Keratinocyte (primary cell): ENCODE data around the gene PALM3. TPM values are rescaled to one million over a fixed set of nuclear protein-coding genes. Genes with fewer than 3 reads are reported as not detected.

ENCODE experiments used
- DNase-seq: peaks from one replicate; pipeline ENCODE4 v3.0.0-alpha.2; 2011; ENCODE audit warnings: low read depth, missing footprints, low spot score
- FAIRE-seq: peaks from 2 replicates; lab custom pipeline; 2011; peaks lifted over from hg19 to GRCh38; lab: Jason Lieb, UNC
- H2AFZ ChIP-seq: 2 replicates; pipeline ENCODE4 v1.6.0; 2012; ENCODE audit warnings: low read length, control low read depth, inconsistent platforms; ENCODE audit not compliant: control insufficient read depth
- H3K27ac ChIP-seq: 2 replicates; pipeline ENCODE4 v1.5.1; 2011; ENCODE audit warnings: low read length; ENCODE audit not compliant: control insufficient read depth, insufficient read depth
- H3K27me3 ChIP-seq: 3 replicates; pipeline ENCODE4 v1.6.0; 2011; ENCODE audit warnings: low read length; ENCODE audit not compliant: control insufficient read depth, insufficient read depth; ENCODE audit errors: extremely low read depth
- H3K36me3 ChIP-seq, 2 experiments: 2 replicates in 1 of 2; 3 replicates in 1 of 2; pipeline ENCODE4 v1.5.1; 2011; ENCODE audit warnings: low read length in 2 of 2, mild to moderate bottlenecking in 1 of 2; ENCODE audit not compliant: control insufficient read depth in 2 of 2, insufficient read depth in 2 of 2; ENCODE audit errors: extremely low read depth in 1 of 2
- H3K4me1 ChIP-seq: 3 replicates; pipeline ENCODE4 v1.5.1; 2011; ENCODE audit warnings: low read length; ENCODE audit not compliant: control insufficient read depth, insufficient read depth; ENCODE audit errors: extremely low read depth
- H3K4me2 ChIP-seq: 3 replicates; pipeline ENCODE4 v1.6.0; 2011; ENCODE audit warnings: low read depth, low read length; ENCODE audit not compliant: control insufficient read depth, insufficient read depth; ENCODE audit errors: extremely low read depth
- H3K4me3 ChIP-seq, 3 experiments: fragments of 200-600 bp in 1 of 3; sonication (generic) in 1 of 3; 2 replicates in 2 of 3; 3 replicates in 1 of 3; pipeline ENCODE4 v1.5.1; 2011 to 2016; ENCODE audit warnings: low read length in 3 of 3, mild to moderate bottlenecking in 3 of 3, control low read depth in 2 of 3, inconsistent platforms in 1 of 3, low read depth in 1 of 3, mixed read lengths in 1 of 3, mixed run types in 1 of 3, moderate library complexity in 1 of 3; ENCODE audit not compliant: control insufficient read depth in 2 of 3, insufficient read depth in 2 of 3; ENCODE audit errors: extremely low read depth in 1 of 3
- H3K79me2 ChIP-seq: 2 replicates; pipeline ENCODE4 v1.6.0; 2012; ENCODE audit warnings: low read length; ENCODE audit not compliant: control insufficient read depth, insufficient read depth
- H3K9ac ChIP-seq: 3 replicates; pipeline ENCODE4 v1.6.0; 2011; ENCODE audit warnings: low read length; ENCODE audit not compliant: control insufficient read depth, insufficient read depth; ENCODE audit errors: extremely low read depth
- H3K9me1 ChIP-seq: 3 replicates; pipeline ENCODE4 v1.6.0; 2011; ENCODE audit warnings: low read length; ENCODE audit not compliant: control insufficient read depth, insufficient read depth; ENCODE audit errors: extremely low read depth
- H3K9me3 ChIP-seq: 2 replicates; pipeline ENCODE4 v1.5.1; 2012; ENCODE audit warnings: low read depth, low read length; ENCODE audit not compliant: control insufficient read depth
- H4K20me1 ChIP-seq: 3 replicates; pipeline ENCODE4 v1.6.0; 2011; ENCODE audit warnings: low read length; ENCODE audit not compliant: control insufficient read depth, insufficient read depth; ENCODE audit errors: extremely low read depth
- EZH2 ChIP-seq: IDR thresholded peaks from one replicate; pipeline ENCODE4 v1.6.1; 2012; ENCODE audit warnings: inconsistent platforms, mild to moderate bottlenecking, low read length, moderate library complexity
- dilution Hi-C: fragments of 300-500 bp; cut with MboI; formaldehyde crosslinking; loops from one replicate; pipeline ENCODE4 v1.7.0; 2020; ENCODE audit warnings: low sequenced_read_pairs; ENCODE audit not compliant: extremely low pct_ligation_motif_present
- polyA plus RNA-seq, 5 experiments: library from polyadenylated mRNA; depleted of rRNA in 3 of 5; stranded (reverse) in 3 of 5; stranded (forward) in 1 of 5; unstranded in 1 of 5; fragments of >200 nt; gene quantifications; 1 replicate in 1 of 5; 2 replicates in 3 of 5; 3 replicates in 1 of 5; pipeline versions ENCODE4 v1.2.1 to v1.2.3, GENCODE V29; 2011 to 2012; ENCODE audit warnings: missing spikeins in 2 of 5, low read depth in 1 of 5, low replicate concordance in 1 of 5
- TF ChIP-seq, protein P1 (sequence below), 3 experiments: IDR thresholded peaks in 1 of 3; conservative IDR thresholded peaks in 1 of 3; optimal IDR thresholded peaks in 1 of 3; 2 replicates in 2 of 3; 3 replicates in 1 of 3; pipeline versions ENCODE3 to v1.5.1; 2011; ENCODE audit warnings: low read length in 3 of 3, mild to moderate bottlenecking in 3 of 3, moderate library complexity in 2 of 3, control low read depth in 1 of 3, inconsistent platforms in 1 of 3; ENCODE audit not compliant: insufficient read depth in 2 of 3; ENCODE audit errors: extremely low read depth in 1 of 3

The PALM3 gene
- polyA plus RNA-seq, 1 donor (not counting 4 experiments of a cell fraction or from before 2014, with no cell fraction given) = not detected

DNA sequence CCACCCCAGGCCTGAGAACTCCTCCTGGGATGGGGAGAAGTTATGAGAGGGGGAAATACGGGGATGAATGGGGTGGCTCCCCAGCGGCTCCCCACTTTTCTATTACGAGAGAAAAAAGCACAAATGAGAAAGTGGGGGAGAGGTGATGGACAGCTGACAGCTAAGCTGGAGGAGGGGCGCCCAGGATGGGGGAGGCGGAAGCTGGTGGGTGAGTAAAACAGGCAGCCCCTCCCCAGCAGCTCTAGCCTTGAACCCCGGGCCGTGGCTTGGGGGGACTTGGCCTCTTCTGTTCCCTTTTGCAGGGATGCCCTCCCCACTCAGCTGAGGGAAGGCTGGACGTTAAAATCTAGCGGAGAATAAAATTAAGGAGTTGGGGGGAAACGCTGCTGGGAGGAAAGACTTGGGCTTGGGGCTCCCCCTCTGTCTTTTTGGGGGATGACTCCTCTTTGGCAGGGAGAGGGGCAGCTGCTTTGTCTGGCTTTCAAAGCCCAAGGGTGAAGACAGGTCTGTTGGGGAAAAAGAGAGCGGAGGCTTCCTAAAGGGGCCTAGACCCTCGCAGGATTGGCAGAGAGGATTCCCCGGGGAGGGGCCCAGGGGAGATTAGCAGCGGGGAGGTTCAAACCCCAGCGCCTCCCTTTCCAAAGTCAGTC lies 30.1 kb upstream of the PALM3 start:
- dilution Hi-C loops = no loop called here
- peak overlapping the region; percentile 58 to 80 (median 71) for H3K4me3 ChIP-seq
- no peaks in the 10 kb centered on the region for H3K4me1 ChIP-seq
- H3K27ac ChIP-seq = no peak overlapping the region
- no peaks in the 10 kb centered on the region for H4K20me1 ChIP-seq
- H2AFZ ChIP-seq = no peak overlapping the region
- FAIRE-seq (no peak), DNase-seq (no peak)
- no peaks in the 10 kb centered on the region for H3K27me3 ChIP-seq
- no peaks in the 10 kb centered on the region for H3K9me1 ChIP-seq
- peaks cover 5% of the 10 kb centered on the region for H3K9me3 ChIP-seq
- peaks cover 10 to 11% of the 10 kb centered on the region in 2 experiments for H3K36me3 ChIP-seq
- H3K9ac ChIP-seq = peak overlapping the region; percentile 62
- peak overlapping the region; percentile 93 for H3K4me2 ChIP-seq
- TF ChIP-seq, protein P1, sequence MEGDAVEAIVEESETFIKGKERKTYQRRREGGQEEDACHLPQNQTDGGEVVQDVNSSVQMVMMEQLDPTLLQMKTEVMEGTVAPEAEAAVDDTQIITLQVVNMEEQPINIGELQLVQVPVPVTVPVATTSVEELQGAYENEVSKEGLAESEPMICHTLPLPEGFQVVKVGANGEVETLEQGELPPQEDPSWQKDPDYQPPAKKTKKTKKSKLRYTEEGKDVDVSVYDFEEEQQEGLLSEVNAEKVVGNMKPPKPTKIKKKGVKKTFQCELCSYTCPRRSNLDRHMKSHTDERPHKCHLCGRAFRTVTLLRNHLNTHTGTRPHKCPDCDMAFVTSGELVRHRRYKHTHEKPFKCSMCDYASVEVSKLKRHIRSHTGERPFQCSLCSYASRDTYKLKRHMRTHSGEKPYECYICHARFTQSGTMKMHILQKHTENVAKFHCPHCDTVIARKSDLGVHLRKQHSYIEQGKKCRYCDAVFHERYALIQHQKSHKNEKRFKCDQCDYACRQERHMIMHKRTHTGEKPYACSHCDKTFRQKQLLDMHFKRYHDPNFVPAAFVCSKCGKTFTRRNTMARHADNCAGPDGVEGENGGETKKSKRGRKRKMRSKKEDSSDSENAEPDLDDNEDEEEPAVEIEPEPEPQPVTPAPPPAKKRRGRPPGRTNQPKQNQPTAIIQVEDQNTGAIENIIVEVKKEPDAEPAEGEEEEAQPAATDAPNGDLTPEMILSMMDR (optimal IDR thresholded peaks at IDR 0.05 in 1 of 3, IDR thresholded peaks at IDR 0.05 in 1 of 3, conservative IDR thresholded peaks at IDR 0.05 in 1 of 3; ENCODE audit: extremely low read depth in 1 of 3, insufficient read depth in 2 of 3, low read length in 3 of 3) = no peak
- TF ChIP-seq EZH2 = no peak
- no peaks in the 10 kb centered on the region for H3K79me2 ChIP-seq

DNA sequence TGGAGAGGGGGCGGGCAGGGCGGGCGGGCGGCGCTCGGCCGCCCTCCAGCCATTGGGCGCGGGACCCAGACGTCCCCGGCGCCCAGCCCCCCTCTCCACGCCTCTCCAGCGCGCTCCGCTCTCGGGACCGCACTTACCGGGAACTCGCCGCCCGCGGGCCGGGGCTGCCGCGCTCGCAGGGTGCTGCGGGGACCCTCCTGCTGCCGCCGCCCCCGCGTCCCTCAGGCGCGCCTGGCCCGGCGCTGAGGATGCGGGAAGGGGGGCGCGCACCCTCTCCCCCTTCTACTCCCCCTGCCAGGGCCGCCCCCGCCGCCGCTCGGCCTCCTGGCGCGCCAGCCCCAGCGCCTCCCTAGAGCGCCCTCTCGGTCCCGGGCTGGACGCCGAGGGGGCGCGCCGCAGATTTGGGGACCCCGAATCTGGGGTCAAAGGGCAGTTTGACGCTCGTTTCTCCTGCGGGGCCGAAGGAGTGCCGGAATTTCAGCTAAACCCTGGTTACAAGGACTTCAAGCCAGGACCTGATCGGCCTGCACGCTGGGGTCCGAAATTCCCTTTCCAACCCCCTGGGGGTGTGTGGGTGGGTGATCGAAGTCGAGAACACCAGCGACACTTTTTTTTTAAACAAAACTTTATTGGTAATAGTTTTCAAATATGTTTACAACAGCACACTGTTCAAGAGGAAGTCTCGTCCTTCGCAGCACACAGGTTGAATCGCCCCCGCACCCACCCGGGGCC lies 29.4 kb upstream of the PALM3 start:
- TF ChIP-seq, protein P1 (optimal IDR thresholded peaks at IDR 0.05 in 1 of 3, IDR thresholded peaks at IDR 0.05 in 1 of 3, conservative IDR thresholded peaks at IDR 0.05 in 1 of 3; ENCODE audit: extremely low read depth in 1 of 3, insufficient read depth in 2 of 3, low read length in 3 of 3) = peak in 1 of 3 experiments; percentile 15
- no peak for TF ChIP-seq EZH2
- dilution Hi-C loops = no loop called here
- no peaks in the 10 kb centered on the region for H4K20me1 ChIP-seq
- H3K9ac ChIP-seq = peak overlapping the region; percentile 62
- H3K4me1 ChIP-seq = no peaks in the 10 kb centered on the region
- peak overlapping the region; percentile 44 for H2AFZ ChIP-seq
- H3K27me3 ChIP-seq = no peaks in the 10 kb centered on the region
- peaks cover 5% of the 10 kb centered on the region for H3K9me3 ChIP-seq
- H3K4me3 ChIP-seq = peak overlapping the region; percentile 58 to 80 (median 71)
- H3K36me3 ChIP-seq = peaks cover 5% of the 10 kb centered on the region in 2 experiments
- DNase-seq = no peak
- H3K79me2 ChIP-seq = no peaks in the 10 kb centered on the region
- no peaks in the 10 kb centered on the region for H3K9me1 ChIP-seq
- peak overlapping the region; percentile 93 for H3K4me2 ChIP-seq
- H3K27ac ChIP-seq = no peak overlapping the region
- no peak for FAIRE-seq
